LNCaP clone FGC (cell line): ENCODE results near the gene MIB1.
"Not testable (repeated sequence)": the region's sequence is repeated elsewhere in the genome, so short reads cannot be mapped to it uniquely, and the experiment has no call there.

Experiments used
- DNase-seq: peaks from one replicate; pipeline ENCODE4 v3.0.0-alpha.2; 2011; ENCODE audit warnings: low read depth
- H3K4me3 ChIP-seq: 2 replicates; pipeline ENCODE4 v1.5.1; 2011; ENCODE audit warnings: mild to moderate bottlenecking, low read depth, low read length, control low read depth
- TF ChIP-seq, protein P1 (sequence below): IDR thresholded peaks from 2 replicates; pipeline ENCODE4 v1.5.1; 2012; ENCODE audit warnings: mild to moderate bottlenecking; ENCODE audit not compliant: control insufficient read depth, insufficient read depth; ENCODE audit errors: extremely low read depth

Gene MIB1

DNA sequence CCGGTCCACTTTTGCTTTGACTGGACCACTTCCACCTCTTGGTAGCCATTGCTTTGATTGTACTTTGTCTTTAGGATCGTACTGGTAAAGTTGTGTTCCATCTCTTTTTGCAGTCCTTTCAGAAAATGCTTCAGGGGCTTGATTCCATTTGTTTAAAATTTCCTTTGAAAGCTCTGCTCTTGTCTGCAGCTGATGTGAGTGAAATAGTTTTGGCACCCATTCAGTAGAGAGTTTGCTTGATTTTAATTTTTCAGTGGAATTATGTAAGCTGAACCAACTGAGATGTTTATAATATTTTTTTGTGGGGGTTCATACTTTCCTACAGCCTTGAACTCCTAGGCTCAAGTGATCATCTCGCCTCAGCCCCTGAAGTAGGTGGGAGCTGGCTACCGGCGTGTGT is 7.6 kb upstream of the MIB1 start:
- no peak overlapping the region for H3K4me3 ChIP-seq
- TF ChIP-seq, protein P1, sequence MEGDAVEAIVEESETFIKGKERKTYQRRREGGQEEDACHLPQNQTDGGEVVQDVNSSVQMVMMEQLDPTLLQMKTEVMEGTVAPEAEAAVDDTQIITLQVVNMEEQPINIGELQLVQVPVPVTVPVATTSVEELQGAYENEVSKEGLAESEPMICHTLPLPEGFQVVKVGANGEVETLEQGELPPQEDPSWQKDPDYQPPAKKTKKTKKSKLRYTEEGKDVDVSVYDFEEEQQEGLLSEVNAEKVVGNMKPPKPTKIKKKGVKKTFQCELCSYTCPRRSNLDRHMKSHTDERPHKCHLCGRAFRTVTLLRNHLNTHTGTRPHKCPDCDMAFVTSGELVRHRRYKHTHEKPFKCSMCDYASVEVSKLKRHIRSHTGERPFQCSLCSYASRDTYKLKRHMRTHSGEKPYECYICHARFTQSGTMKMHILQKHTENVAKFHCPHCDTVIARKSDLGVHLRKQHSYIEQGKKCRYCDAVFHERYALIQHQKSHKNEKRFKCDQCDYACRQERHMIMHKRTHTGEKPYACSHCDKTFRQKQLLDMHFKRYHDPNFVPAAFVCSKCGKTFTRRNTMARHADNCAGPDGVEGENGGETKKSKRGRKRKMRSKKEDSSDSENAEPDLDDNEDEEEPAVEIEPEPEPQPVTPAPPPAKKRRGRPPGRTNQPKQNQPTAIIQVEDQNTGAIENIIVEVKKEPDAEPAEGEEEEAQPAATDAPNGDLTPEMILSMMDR = no peak
- DNase-seq = no peak

DNA sequence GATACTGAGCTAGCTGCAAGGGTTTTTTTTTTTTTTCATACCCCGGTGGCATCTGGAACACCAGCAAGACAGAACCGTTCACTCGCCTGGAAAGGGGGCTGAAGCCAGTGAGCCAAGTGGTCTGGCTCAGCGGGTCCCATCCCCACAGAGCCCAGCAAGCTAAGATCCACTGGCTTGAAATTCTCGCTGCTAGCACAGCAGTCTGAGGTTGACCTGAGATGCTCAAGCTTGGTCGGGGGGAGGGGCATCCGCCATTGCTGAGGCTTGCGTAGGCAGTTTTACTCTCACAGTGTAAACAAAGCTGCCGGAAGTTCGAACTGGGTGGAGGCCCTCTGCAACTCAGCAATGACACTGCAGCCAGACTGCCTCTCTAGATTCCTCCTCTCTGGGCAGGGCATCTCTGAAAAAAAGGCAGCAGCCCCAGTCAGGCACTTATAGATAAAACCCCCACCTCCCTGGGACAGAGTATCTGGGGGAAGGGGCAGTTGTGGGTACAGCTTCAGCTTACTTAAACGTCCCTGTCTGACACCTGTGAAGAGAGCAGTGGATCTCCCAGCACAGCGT is 5.1 kb upstream of the MIB1 start:
- TF ChIP-seq, protein P1 = no peak
- DNase-seq = no peak
- H3K4me3 ChIP-seq = no peak overlapping the region

DNA sequence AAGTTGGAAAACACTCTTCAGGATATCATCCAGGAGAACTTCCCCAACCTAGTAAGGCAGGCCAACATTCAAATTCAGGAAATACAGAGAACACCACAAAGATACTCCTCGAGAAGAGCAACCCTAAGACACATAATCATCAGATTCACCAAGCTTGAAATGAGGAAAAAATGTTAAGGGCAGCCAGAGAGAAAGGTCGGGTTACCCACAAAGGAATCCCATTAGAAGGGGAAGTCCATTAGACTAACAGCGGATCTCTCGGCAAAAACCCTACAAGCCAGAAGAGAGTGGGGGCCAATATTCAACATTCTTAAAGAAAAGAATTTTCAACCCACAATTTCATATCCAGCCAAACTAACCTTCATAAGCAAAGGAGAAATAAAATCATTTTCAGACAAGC is 3.7 kb upstream of the MIB1 start:
- not testable (repeated sequence) for DNase-seq, H3K4me3 ChIP-seq

DNA sequence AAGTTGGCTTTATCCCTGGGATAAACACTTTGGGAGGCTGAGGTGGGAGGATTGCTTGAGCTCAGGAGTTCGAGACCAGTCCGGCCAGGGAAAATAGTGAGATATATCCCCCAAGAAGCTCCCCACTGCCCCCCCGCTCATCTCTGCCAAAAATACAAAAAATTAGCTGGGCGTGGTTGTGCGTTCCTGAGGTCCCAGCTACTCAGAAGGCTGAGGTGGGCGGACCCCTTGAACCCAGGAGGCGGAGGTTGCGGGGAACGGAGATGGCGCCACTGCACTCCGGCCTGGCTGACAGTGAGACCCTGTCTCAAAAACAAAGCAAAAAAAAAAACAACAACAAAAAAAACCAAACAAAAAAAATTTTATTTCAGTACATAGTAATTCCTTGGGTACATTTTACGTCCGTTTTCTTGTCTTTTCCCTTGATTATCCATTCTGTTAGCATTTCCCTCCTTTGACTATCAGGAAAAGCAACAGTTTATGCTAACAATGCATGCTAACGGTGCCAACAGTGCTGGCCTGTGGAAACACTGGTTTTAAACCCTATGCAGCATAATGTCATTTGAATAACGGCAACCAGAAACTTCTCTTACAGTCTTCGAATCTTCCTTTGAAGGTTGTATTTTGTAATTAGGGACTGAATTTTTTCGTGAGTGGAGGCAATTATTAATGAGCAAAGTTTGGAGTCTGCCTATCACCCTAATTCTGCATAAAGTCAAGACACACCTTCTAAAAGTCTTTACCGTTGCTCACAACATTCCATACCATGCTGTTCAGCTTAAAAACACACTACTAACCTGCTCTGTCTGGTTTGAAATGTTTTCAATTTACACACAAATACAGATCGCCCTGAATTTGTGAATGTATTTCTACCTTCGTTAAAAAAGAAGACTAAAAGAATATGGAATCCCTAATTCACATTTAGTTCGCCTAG is 721 bp upstream of the MIB1 start:
- H3K4me3 ChIP-seq = peak overlapping the region; percentile 75
- DNase-seq = no peak
- TF ChIP-seq, protein P1 = no peak

DNA sequence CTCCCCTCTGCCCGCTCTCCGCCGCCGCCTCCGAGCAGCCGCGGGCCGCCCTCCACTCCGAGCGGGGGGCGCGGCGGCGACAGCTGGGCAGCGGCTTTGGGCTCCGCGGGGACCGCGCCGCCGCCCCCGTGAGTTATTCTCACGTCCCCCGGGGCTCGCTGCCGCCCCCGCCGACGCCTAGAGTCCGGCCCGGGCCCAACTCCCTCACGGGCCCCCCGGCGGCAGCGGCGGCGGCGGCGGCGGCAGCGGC is 645 bp downstream of the MIB1 start:
- peak overlapping the region; percentile 75 for H3K4me3 ChIP-seq
- TF ChIP-seq, protein P1 = no peak
- no peak for DNase-seq

DNA sequence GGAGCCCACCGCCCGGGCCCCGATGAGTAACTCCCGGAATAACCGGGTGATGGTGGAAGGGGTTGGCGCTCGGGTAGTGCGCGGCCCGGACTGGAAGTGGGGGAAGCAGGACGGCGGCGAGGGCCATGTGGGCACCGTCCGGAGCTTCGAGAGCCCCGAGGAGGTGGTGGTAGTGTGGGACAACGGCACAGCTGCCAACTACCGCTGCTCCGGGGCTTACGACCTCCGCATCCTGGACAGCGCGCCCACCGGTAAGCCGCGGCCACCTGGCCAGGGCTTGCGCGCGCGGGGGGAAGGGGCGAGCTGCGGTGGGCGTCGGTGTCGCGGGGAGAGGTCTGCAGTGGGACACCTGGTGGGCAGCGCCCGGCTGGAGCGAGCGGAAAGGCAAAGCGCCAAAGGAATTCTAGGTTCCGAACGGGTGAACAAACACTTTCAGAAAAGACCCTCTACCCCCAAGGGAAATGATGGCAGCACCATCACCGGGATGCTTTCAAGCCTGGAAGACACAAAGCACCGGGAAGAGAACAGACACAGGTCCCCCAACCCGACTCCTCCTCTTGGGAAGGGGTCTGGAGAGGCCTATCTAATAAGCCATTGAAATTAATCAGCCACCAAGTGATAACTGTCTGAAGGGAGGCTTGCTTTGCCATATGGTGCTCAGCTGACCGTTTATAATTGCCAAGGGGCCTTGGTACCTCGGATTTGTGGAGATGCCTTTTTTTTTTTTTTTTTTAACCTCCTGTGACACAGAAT is 1.1 kb downstream of the MIB1 start:
- H3K4me3 ChIP-seq = peak overlapping the region; percentile 75
- TF ChIP-seq, protein P1 = no peak
- no peak for DNase-seq

DNA sequence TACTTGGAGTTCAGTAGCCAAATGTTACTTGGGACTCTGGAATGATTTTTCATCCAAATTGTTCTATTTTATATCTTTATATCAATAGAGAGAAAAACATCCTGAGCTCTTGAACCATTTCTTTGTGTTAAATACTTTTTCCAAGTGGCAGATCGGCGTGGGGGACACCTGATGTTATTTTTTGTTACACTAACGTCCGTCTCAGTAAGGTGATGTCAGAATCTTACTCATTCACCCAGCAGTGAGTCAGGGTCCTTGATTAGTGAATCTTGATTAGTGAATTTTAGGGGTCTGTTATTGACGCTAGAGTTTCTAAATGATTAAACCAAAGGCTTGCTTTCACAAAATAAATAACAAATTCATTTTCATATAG is 1.7 kb downstream of the MIB1 start:
- DNase-seq = no peak
- TF ChIP-seq, protein P1 = no peak
- peak overlapping the region; percentile 75 for H3K4me3 ChIP-seq
